ENCODE measurements around the gene CLCN4. TPM values are rescaled to one million over a fixed set of nuclear protein-coding genes. Genes with fewer than 3 reads are reported as not detected.

Gene CLCN4
- total and polyA plus RNA-seq, 10 of the 15 experiments (the other 5 are each of a cell fraction or from before 2014, with no cell fraction given): 0.90 to 6.9 (median 2.9) TPM

- BruUV-seq (replicated peaks): no TSS peak
- Histone ChIP-seq H2AFZ (ENCODE audit: control insufficient read depth, low read depth, low read length) (no peak overlapping the region), H3K9me3 (replicated peaks; ENCODE audit: control insufficient read depth, insufficient read depth, low read length) (no peaks in the 10 kb centered on the region), H3K79me2 (ENCODE audit: control insufficient read depth, insufficient read depth, low read length) (no peaks in the 10 kb centered on the region), H3K4me1 (ENCODE audit: control insufficient read depth, insufficient read depth, low read length) (no peaks in the 10 kb centered on the region), H3K36me3 (ENCODE audit: control insufficient read depth in 2 of 2, insufficient read depth in 2 of 2, low read length in 1 of 2) (no peaks in the 10 kb centered on the region), H4K20me1 (ENCODE audit: control insufficient read depth, insufficient read depth) (no peaks in the 10 kb centered on the region), H3K4me3 (no peak overlapping the region), H3K27me3 (replicated peaks in 1 of 2; ENCODE audit: control insufficient read depth in 2 of 2, insufficient read depth in 2 of 2, low read length in 1 of 2) (peaks cover 0 to 2% of the 10 kb centered on the region in 2 experiments; a peak in 1 of 4 replicates), H3K9ac (ENCODE audit: control insufficient read depth, insufficient read depth, low read length) (no peak overlapping the region), H3K4me2 (ENCODE audit: control insufficient read depth, insufficient read depth) (no peak overlapping the region), H3K27ac (ENCODE audit: control insufficient read depth, insufficient read depth) (no peak overlapping the region)
- FAIRE-seq: no peak
- RAD21 ChIA-PET (ENCODE audit: unreplicated experiment): interaction anchor here (1.4 kb wide), 1 partner anchor 15 kb away, joined by 3 read pairs; no protein-coding TSS in a partner anchor
- in situ Hi-C loops (cut with MboI) (loop anchor here (25.0 kb wide), 1 partner anchor 1612 kb away; no protein-coding TSS in a partner anchor), intact Hi-C loops (cut with micrococcal nuclease; ENCODE audit: unreplicated experiment) (no loop called here)
- SMC1A ChIA-PET (ENCODE audit: uncharacterized antibody, unreplicated experiment): interaction anchor here (1.4 to 1.5 kb wide), 2 partner anchors 12 to 15 kb away, joined by 3 to 5 read pairs; no protein-coding TSS in a partner anchor
- DNase-seq (ENCODE audit: low read depth, low spot score): no peak
- POLR2A ChIA-PET: interaction anchor here (0.6 kb wide), 1 partner anchor 27 kb away, joined by 6 read pairs; no protein-coding TSS in a partner anchor
- WGBS (ENCODE audit: insufficient coverage, insufficient replicate concordance, low lambda C conversion rate, missing lambda C conversion rate): 35% methylated on average over 7 of the region's 7 CpGs
- CTCF ChIA-PET: interaction anchor here (1.0 to 2.7 kb wide), 4 partner anchors 15 to 548 kb away, joined by 3 to 15 read pairs (median 6); no protein-coding TSS in a partner anchor
- no peak for ATAC-seq
- TF ChIP-seq TBL1XR1 (IDR thresholded peaks at IDR 0.05; ENCODE audit: low read depth, low read length) (no peak), SMAD1 (IDR thresholded peaks at IDR 0.05; ENCODE audit: low read depth, partially characterized antibody) (no peak), ZBTB11 (CRISPR knock-in tag; IDR thresholded peaks at IDR 0.05) (no peak), NR2F1 (conservative IDR thresholded peaks at IDR 0.05) (no peak), EED (IDR thresholded peaks at IDR 0.05; ENCODE audit: low read depth) (no peak), NRF1 (conservative IDR thresholded peaks at IDR 0.05; ENCODE audit: low read depth, low read length) (no peak)
Measured at GRCh38 chrX:10174810-10175209, 18.0 kb downstream of the CLCN4 start.

Data from GM12878 (cell line).